AG08395 (cell line): ENCODE results near the gene CLDN10.
"Not testable (repeated sequence)": the region's sequence is repeated elsewhere in the genome, so short reads cannot be mapped to it uniquely, and the experiment has no call there.

ENCODE experiments used
- DNase-seq: peaks from one replicate; pipeline ENCODE4 v3.0.0; 2012; ENCODE audit warnings: mixed read lengths, low spot score

The CLDN10 gene

DNA sequence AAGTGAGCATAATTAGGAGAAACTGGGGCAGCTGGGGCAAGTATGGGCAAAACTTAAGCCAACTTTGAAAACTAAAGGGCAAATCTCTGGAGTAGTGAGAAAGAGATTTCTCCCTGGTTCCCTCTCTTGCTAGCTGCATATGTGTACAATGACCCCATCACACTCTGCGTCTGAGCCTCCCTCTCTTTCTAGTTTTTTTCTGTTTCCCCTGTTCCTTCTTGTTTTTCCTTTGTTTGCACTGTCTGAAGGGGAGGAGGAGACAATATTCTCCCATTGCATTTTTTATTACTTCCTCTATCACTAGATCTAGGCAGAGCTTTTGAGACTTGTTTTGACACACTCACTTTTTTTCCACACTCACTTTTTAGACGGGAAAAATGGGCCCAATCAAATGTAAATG, 11.2 kb upstream of the CLDN10 start:
- no peak for DNase-seq

- no peak for DNase-seq
These were observed 10.5 kb upstream of the CLDN10 start for GRCh38 chr13:95541911-95542474.

- DNase-seq: no peak
These were observed 8.2 kb upstream of the CLDN10 start for GRCh38 chr13:95544293-95544692.

GRCh38 chr13:95546919-95547318, 5.6 kb upstream of the CLDN10 start:
- no peak for DNase-seq

DNA sequence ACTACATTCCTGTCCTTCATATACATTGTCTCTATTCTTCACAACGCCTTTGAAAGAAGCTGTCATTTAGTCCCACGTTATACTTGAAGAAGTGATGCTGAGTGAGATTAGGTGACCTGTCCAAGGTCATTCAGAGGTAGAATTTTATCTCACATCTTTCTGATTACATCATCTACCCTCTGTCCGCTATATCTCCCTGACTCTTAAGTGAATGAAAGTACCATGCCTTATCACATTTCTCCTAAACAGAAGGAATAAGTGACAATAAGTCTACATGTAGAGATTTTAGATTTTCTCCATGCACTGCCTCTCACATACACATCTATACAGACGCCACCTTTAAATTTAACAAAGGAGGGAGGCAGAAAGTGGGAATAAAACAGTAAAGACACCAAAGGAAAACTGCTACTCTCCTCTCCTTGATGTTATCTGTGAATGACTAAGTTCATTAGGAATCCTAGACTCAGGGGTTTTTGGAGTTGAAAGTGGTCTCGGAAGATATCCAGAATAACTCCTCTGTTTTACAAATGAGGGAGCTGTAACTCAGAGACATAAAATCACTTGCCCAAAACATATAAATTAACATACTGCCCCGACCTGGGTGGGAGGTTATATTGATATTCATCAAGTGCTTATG, 4.9 kb upstream of the CLDN10 start:
- no peak for DNase-seq

- DNase-seq: no peak
These were observed 347 bp upstream of the CLDN10 start for GRCh38 chr13:95552208-95552538.

DNA sequence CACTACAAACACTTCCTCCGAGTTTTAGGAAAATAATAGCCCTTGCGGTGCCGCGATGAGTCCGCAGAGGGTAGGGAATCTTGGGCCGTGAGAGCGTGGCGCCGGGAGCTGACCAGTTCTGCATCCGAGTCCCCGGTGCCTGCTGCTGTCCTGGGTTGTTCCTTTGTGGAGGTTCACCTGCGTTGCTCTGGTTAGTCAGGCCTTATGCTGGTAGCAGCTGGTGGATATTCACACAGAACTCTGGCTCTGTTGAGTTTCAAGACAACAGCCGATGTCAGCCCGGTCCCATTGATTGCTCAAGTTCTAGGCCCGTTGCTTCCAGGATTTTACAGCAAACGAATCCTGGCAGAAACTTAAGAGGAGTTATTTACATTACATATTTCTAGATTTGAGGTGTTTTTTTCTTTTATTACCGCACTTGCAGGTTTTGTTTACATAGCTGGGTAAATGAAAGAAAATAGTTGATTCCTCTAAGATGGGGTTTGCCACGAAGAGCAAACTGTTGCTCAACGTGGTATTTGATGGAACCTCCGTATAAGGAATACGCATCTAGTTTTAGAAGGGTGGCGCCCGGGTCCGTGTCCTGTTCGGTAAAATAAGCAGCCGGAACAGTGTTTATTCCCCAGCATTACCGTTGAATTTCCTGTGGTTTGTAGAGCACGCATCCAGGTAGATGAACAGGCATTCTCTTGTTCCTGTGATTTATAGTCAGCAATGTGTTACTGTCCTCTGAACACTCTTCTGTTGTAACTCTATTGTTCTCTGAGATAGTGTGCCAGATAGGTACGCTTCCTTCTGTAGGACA, 1.3 kb downstream of the CLDN10 start:
- no peak for DNase-seq

GRCh38 chr13:95557013-95557412, 4.5 kb downstream of the CLDN10 start:
- no peak for DNase-seq

- DNase-seq: no peak
These were observed 6.6 kb downstream of the CLDN10 start for GRCh38 chr13:95559100-95559499.

GRCh38 chr13:95560387-95560786, 7.9 kb downstream of the CLDN10 start:
- no peak for DNase-seq

DNA sequence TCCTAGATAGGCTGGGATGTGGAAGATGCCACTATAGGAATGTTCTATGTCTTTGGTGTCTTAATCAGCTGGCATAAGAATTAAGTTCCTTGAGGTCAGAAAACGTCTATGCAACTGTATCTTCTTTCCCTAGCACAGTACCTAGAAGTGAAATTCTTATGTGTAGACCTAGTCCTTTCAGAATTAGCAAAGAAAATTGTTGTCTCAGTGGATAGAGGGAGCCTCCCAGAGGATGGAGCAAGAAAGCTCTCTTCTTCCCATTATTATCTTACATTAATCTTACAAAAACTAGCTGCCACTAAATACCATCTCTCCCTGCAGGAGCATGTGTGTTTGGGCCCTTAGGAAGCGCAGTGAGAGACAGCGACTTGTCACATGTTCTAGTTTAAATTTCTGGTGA, 11.6 kb downstream of the CLDN10 start:
- peak; percentile 12 for DNase-seq

- peak; percentile 33 for DNase-seq
These were observed 12.3 kb downstream of the CLDN10 start for GRCh38 chr13:95564733-95565291.

DNA sequence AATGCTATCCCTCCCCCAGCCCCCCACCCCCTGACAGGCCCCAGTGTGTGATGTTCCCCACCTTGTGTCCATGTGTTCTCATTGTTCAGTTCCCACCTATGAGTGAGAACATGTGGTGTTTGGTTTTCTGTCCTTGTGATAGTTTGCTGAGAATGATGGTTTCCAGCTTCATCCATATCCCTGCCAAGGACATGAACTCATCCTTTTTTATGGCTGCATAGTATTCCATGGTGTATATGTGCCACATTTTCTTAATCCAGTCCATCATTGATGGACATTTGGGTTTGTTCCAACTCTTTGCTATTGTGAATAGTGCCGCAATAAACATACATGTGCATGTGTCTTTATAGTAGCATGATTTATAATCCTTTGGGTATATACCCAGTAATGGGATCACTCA, 13.2 kb downstream of the CLDN10 start:
- DNase-seq: not testable (repeated sequence)

DNA sequence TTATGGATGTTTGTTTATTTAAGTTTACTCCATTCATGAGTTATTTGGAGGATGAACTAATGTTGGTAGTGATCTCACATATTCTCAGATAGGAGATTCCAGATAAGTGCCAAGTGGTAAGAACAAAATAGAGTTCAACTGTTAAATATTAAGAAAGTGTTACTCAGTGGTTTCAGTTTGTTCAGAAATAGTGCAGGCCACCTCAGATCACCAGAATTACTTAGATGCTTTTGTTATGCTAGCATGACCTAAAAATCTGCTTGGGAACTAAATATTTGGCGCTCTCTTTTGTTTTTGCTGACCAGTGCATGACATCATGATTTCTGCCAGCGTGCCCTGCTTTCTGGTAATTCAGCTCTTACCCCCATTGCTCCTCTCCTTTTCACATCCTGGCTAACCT, 15.6 kb downstream of the CLDN10 start:
- no peak for DNase-seq

- DNase-seq: no peak
These were observed 17.5 kb downstream of the CLDN10 start for GRCh38 chr13:95570016-95570415.

- DNase-seq: no peak
These were observed 19.4 kb downstream of the CLDN10 start for GRCh38 chr13:95571941-95572340.

DNA sequence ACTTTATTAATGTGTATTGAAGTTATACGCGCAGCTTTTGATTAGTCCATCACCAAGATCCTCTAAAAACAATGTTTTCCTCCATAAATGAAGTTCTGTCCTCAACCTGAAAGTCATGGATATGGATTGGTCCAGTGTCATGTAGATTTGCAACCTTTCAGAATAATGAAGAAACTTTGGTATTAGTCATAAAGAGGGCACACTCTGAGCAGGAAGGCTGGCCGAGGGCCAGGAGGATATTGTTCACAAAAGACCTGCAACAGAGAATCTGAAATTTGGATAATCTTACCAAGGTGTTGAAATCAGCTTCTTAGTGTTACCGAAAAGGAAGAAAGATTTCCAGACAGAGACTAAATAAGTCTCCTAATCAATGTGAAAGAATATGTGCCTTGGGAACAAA, 20.7 kb downstream of the CLDN10 start:
- no peak for DNase-seq

GRCh38 chr13:95579303-95579702, 26.8 kb downstream of the CLDN10 start:
- no peak for DNase-seq

- DNase-seq: no peak
These were observed 33.3 kb downstream of the CLDN10 start for GRCh38 chr13:95585867-95586266.

DNA sequence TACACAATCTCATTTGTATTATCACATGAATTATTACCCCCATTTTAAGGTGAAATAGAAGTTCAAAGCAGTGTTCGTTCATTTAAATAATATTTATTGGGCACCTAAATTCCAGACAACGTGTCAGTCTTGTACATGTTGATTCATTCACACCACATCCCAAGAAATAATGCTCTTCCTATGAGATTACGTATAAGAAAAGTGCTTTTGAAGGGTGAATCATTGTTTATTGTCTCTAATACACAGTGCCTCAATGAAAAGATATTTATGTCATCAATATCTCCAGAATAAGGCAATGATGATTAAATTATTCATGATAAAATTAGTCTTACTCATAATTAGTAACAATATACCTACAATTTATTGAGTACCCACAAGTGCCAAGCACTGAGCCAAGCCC, 35.6 kb downstream of the CLDN10 start:
- DNase-seq: no peak

GRCh38 chr13:95588721-95589120, 36.2 kb downstream of the CLDN10 start:
- DNase-seq: no peak

GRCh38 chr13:95593462-95593861, 40.9 kb downstream of the CLDN10 start:
- DNase-seq: no peak

- DNase-seq: no peak
These were observed 44.2 kb downstream of the CLDN10 start for GRCh38 chr13:95596701-95597100.
